ENCODE results near the gene EXOC2.
"Not testable (repeated sequence)": the region's sequence is repeated elsewhere in the genome, so short reads cannot be mapped to it uniquely, and the experiment has no call there.

Gene EXOC2

DNA sequence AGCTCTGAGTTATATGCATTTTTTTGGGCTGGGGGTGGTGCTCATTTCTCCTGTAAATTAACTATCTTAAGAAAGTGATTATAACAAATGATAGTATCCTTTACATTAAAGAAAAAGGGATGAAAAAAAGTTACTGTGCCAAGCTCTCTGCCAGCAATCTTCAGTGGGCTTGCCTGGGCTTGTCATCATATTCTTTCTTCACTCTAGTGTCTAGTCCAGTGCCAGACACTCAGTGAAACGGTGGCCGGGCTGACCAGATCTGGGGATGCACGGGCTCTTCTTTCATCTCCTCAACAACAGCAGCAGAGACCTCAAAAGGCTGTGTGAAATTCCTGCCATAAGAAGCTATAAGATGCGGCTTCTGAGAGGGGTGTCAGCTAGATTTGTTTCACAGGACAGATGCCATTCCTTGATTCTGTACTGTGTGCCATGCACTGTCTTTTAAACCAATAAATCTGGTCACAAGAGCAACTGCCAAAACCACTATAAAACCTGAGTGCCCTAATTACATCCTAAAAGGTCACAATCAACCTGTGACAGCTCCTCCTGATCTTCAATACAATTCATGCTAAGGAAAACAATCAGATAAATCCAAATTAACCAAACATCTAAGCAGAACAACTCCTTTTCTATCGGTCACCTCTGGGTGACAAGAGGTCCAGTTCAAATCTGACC is 12.1 kb downstream of the EXOC2 start:
- Histone ChIP-seq H3K27me3 (replicated peaks; ENCODE audit: control insufficient read depth, insufficient read depth, low read length, poor library complexity, severe bottlenecking) (no peaks in the 10 kb centered on the region), H3K9me3 (ENCODE audit: control insufficient read depth, low read length) (no peaks in the 10 kb centered on the region), H3K27ac (ENCODE audit: insufficient read depth, low read length, poor library complexity, severe bottlenecking) (no peak overlapping the region), H3K36me3 (ENCODE audit: control insufficient read depth, insufficient read depth, low read length) (no peaks in the 10 kb centered on the region), H3K4me1 (ENCODE audit: control insufficient read depth, insufficient read depth, low read length, poor library complexity, severe bottlenecking) (peaks cover 8% of the 10 kb centered on the region), H3K4me3 (ENCODE audit: insufficient read depth, low read depth, low read length, poor library complexity, severe bottlenecking) (no peak overlapping the region)
- no peak for DNase-seq

DNA sequence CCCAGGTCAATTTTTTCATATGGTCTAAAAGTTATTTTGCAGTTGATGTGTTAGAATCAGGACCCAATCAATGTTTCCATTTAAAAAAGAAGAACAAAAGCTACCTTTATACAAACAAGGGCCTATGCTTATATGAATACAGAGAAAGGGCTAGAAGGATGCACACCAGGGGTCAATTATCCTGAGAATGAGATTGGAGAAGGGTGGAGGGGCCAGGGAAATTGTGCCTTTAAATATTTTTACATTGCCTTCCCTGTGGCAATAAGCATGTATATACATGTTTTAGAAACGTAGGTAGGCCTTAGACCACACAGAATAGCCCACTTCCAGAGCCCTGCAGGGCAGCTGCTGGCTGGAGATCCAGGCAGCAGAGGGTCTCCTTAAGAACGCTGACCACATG is 12.7 kb downstream of the EXOC2 start:
- DNase-seq: no peak
- Histone ChIP-seq H3K36me3 (ENCODE audit: control insufficient read depth, insufficient read depth, low read length) (no peaks in the 10 kb centered on the region), H3K9me3 (ENCODE audit: control insufficient read depth, low read length) (no peaks in the 10 kb centered on the region), H3K4me3 (ENCODE audit: insufficient read depth, low read depth, low read length, poor library complexity, severe bottlenecking) (no peak overlapping the region), H3K27ac (ENCODE audit: insufficient read depth, low read length, poor library complexity, severe bottlenecking) (no peak overlapping the region), H3K4me1 (ENCODE audit: control insufficient read depth, insufficient read depth, low read length, poor library complexity, severe bottlenecking) (peaks cover 5% of the 10 kb centered on the region), H3K27me3 (replicated peaks; ENCODE audit: control insufficient read depth, insufficient read depth, low read length, poor library complexity, severe bottlenecking) (no peaks in the 10 kb centered on the region)

DNA sequence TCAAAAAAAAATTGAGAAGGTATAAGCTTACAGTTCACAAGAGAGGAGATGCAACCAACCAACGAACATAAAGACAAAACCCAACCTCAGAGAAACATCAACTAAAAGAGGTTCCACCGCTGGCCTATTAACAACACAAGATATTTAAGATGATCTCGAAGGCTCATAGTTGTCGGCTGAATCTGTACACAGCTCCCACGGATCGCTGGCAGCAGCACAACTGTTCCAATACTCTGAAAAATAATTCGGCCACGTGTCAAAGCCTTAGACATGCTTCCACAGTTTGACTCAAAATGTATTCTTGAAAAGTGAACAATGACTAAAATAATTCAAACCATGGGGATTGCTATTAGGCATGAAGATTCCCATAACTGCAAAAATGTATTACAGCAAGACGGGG is 13.7 kb downstream of the EXOC2 start:
- Histone ChIP-seq H3K9me3 (ENCODE audit: control insufficient read depth, low read length) (no peaks in the 10 kb centered on the region), H3K4me3 (ENCODE audit: insufficient read depth, low read depth, low read length, poor library complexity, severe bottlenecking) (no peak overlapping the region), H3K4me1 (ENCODE audit: control insufficient read depth, insufficient read depth, low read length, poor library complexity, severe bottlenecking) (peaks cover 3% of the 10 kb centered on the region), H3K36me3 (ENCODE audit: control insufficient read depth, insufficient read depth, low read length) (no peaks in the 10 kb centered on the region), H3K27ac (ENCODE audit: insufficient read depth, low read length, poor library complexity, severe bottlenecking) (no peak overlapping the region), H3K27me3 (replicated peaks; ENCODE audit: control insufficient read depth, insufficient read depth, low read length, poor library complexity, severe bottlenecking) (no peaks in the 10 kb centered on the region)
- DNase-seq: no peak

DNA sequence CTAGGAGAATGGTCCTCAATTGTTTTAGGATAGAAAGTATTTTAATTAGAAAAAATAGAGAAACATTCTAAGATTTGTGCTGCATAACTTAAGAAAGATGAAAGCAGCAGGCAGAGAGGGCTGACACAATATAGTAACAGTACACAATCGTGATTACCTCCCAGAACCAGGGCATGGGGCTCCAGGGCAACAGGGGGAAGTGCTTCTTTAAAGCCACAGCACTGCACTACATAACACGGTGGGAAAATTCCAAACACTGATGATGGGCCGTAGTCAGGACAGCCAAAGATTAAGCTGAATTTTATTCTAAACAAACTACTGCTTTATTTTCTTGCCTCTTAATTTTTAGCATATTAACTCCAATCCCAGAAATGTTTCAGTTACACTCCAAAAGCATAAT is 14.4 kb downstream of the EXOC2 start:
- no peaks in the 10 kb centered on the region for H3K27me3 ChIP-seq (replicated peaks; ENCODE audit: control insufficient read depth, insufficient read depth, low read length, poor library complexity, severe bottlenecking)
- DNase-seq: no peak
- H3K4me1 ChIP-seq (ENCODE audit: control insufficient read depth, insufficient read depth, low read length, poor library complexity, severe bottlenecking): peaks cover 3% of the 10 kb centered on the region
- H3K27ac ChIP-seq (ENCODE audit: insufficient read depth, low read length, poor library complexity, severe bottlenecking): no peak overlapping the region
- H3K9me3 ChIP-seq (ENCODE audit: control insufficient read depth, low read length): no peaks in the 10 kb centered on the region
- no peak overlapping the region for H3K4me3 ChIP-seq (ENCODE audit: insufficient read depth, low read depth, low read length, poor library complexity, severe bottlenecking)
- H3K36me3 ChIP-seq (ENCODE audit: control insufficient read depth, insufficient read depth, low read length): no peaks in the 10 kb centered on the region

DNA sequence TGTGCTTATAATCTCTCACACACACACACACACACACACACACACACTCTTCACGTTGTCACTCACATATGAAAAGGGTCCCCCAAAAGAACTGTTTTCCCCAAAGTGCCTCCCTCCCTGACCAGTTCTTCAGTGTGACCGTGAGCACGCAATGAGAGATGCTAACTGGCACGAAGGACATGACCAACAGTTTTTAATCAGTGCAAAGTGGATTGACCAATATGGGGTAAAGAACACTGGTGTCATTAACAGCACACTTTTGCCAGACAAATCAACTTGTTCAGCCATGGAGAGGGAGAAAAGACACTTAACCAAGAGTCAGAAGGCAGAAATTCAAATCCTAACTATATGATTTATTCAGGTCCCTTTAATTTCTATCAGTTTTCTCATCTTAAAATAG is 15.0 kb downstream of the EXOC2 start:
- DNase-seq: no peak
- H3K4me1 ChIP-seq (ENCODE audit: control insufficient read depth, insufficient read depth, low read length, poor library complexity, severe bottlenecking): peaks cover 3% of the 10 kb centered on the region
- no peak overlapping the region for H3K4me3 ChIP-seq (ENCODE audit: insufficient read depth, low read depth, low read length, poor library complexity, severe bottlenecking)
- H3K36me3 ChIP-seq (ENCODE audit: control insufficient read depth, insufficient read depth, low read length): no peaks in the 10 kb centered on the region
- no peaks in the 10 kb centered on the region for H3K9me3 ChIP-seq (ENCODE audit: control insufficient read depth, low read length)
- H3K27me3 ChIP-seq (replicated peaks; ENCODE audit: control insufficient read depth, insufficient read depth, low read length, poor library complexity, severe bottlenecking): no peaks in the 10 kb centered on the region
- no peak overlapping the region for H3K27ac ChIP-seq (ENCODE audit: insufficient read depth, low read length, poor library complexity, severe bottlenecking)

DNA sequence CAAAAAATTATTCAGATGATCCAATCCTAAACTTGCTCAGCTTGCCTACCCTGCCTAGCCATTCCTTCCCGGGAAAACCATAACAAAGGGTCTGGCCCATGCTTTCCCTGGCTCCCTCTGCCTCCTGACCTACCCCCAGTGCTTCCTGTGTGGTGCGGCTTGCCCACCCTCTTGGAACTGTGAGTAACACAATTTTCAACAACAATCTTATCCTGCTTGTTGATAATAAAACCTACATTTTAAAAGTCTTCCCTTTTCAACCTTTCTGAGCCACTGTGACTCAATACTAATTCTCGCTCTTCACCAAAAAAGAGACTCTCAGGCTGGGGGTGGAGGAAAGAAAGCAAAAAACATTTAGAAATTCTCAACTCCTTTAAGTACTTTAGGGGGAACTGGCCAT is 18.0 kb downstream of the EXOC2 start:
- Histone ChIP-seq H3K27me3 (replicated peaks; ENCODE audit: control insufficient read depth, insufficient read depth, low read length, poor library complexity, severe bottlenecking) (no peaks in the 10 kb centered on the region), H3K9me3 (ENCODE audit: control insufficient read depth, low read length) (no peaks in the 10 kb centered on the region), H3K4me1 (ENCODE audit: control insufficient read depth, insufficient read depth, low read length, poor library complexity, severe bottlenecking) (peaks cover 3% of the 10 kb centered on the region), H3K36me3 (ENCODE audit: control insufficient read depth, insufficient read depth, low read length) (no peaks in the 10 kb centered on the region), H3K27ac (ENCODE audit: insufficient read depth, low read length, poor library complexity, severe bottlenecking) (no peak overlapping the region), H3K4me3 (ENCODE audit: insufficient read depth, low read depth, low read length, poor library complexity, severe bottlenecking) (no peak overlapping the region)
- no peak for DNase-seq

DNA sequence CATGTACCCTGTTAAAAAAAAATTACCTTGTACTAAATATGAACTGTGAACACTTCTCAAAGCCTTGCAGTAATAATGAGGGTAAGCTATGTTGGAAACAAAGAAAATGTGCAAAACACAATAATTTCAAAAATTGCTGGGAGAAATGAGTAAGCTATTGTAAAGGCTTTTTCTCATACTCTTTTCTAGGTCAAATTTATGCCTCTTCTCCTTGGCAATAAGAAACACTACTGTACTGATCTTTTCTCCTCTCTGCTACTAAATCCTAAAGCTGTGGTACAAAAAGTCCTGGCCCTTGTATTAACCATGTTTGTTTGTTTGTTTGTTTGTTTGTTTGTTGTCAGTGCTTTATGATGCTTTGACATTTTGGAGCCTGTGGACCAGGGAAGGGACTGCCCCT is 18.5 kb downstream of the EXOC2 start:
- H3K27me3 ChIP-seq (replicated peaks; ENCODE audit: control insufficient read depth, insufficient read depth, low read length, poor library complexity, severe bottlenecking): no peaks in the 10 kb centered on the region
- H3K4me3 ChIP-seq (ENCODE audit: insufficient read depth, low read depth, low read length, poor library complexity, severe bottlenecking): no peak overlapping the region
- no peak for DNase-seq
- no peaks in the 10 kb centered on the region for H3K36me3 ChIP-seq (ENCODE audit: control insufficient read depth, insufficient read depth, low read length)
- H3K4me1 ChIP-seq (ENCODE audit: control insufficient read depth, insufficient read depth, low read length, poor library complexity, severe bottlenecking): peaks cover 3% of the 10 kb centered on the region
- H3K9me3 ChIP-seq (ENCODE audit: control insufficient read depth, low read length): no peaks in the 10 kb centered on the region
- H3K27ac ChIP-seq (ENCODE audit: insufficient read depth, low read length, poor library complexity, severe bottlenecking): no peak overlapping the region

DNA sequence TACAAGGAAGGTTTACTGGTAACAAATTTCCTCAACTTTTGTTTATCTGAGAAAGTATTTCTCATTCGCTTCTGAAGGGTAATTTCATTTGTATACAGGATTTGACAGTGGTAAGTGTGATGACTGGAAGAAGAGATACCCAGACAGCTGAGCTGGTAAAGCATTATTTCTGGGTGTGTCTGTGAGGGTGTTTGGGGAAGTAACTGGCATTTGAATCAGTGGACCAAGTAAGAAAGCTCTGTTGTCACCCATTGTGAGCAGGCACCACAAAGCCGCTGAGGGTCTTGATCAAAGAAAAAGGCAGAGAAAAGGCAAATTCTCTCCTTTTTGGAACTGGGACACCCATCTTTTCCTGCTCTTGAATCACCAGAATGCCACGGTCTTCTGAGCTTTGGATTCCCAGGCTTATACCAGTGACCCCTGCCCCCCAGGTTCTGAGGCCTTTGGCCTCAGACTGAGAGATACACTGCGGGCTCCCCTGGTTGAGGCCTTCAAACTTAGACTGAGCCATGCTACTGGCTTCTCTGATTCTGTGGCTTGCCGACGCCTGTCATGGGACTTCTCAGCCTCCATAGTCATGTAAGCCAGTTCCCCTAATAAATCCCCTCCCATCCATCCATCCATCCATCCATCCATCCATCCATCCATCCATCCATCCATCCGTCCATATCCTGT is 25.5 kb downstream of the EXOC2 start:
- H3K9me3 ChIP-seq (ENCODE audit: control insufficient read depth, low read length): peaks cover 3% of the 10 kb centered on the region
- peaks cover 3% of the 10 kb centered on the region for H3K4me1 ChIP-seq (ENCODE audit: control insufficient read depth, insufficient read depth, low read length, poor library complexity, severe bottlenecking)
- no peak overlapping the region for H3K27ac ChIP-seq (ENCODE audit: insufficient read depth, low read length, poor library complexity, severe bottlenecking)
- no peak for DNase-seq
- H3K27me3 ChIP-seq (replicated peaks; ENCODE audit: control insufficient read depth, insufficient read depth, low read length, poor library complexity, severe bottlenecking): no peaks in the 10 kb centered on the region
- H3K36me3 ChIP-seq (ENCODE audit: control insufficient read depth, insufficient read depth, low read length): no peaks in the 10 kb centered on the region
- no peak overlapping the region for H3K4me3 ChIP-seq (ENCODE audit: insufficient read depth, low read depth, low read length, poor library complexity, severe bottlenecking)

DNA sequence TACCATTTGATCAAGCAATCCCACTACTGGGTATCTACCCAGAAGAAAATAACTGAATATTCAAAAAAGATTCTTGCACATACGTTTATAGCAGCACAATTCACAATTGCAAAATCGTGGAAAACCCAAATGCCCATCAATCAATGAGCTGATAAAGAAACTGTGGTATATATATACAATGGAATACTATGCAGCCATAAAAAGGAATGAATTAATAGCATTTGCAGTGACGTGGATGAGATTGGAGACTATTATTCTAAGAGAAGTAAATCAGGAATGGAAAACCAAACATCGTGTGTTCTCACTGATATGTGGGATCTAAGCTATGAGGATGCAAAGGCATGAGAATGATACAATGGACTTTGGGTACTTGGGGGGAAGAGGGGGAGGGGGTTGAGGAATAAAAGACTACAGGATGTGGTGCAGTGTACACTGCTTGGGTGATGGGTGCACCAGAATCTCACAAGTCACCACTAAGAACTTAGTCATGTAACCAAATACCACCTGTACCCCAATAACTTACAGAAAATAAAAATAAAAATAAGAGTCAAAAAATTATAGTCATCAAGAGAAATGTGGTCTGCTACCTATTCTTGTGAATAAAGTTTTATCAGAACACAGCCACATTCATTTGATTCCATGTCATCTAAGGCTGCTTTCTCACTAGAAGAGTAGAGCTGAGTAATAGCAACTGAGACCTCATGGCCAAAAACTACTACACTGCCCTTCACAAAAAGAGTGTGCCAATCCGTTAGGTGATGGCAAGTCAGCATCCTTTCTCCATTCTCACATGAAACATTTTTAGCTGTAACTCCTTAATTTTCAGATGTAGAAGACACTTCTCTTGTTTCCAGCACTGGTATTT is 27.3 kb downstream of the EXOC2 start:
- DNase-seq: no peak
- Histone ChIP-seq H3K4me1 (ENCODE audit: control insufficient read depth, insufficient read depth, low read length, poor library complexity, severe bottlenecking) (peaks cover 3% of the 10 kb centered on the region), H3K9me3 (ENCODE audit: control insufficient read depth, low read length) (peaks cover 3% of the 10 kb centered on the region), H3K36me3 (ENCODE audit: control insufficient read depth, insufficient read depth, low read length) (no peaks in the 10 kb centered on the region), H3K27ac (ENCODE audit: insufficient read depth, low read length, poor library complexity, severe bottlenecking) (no peak overlapping the region), H3K4me3 (ENCODE audit: insufficient read depth, low read depth, low read length, poor library complexity, severe bottlenecking) (no peak overlapping the region), H3K27me3 (replicated peaks; ENCODE audit: control insufficient read depth, insufficient read depth, low read length, poor library complexity, severe bottlenecking) (no peaks in the 10 kb centered on the region)

DNA sequence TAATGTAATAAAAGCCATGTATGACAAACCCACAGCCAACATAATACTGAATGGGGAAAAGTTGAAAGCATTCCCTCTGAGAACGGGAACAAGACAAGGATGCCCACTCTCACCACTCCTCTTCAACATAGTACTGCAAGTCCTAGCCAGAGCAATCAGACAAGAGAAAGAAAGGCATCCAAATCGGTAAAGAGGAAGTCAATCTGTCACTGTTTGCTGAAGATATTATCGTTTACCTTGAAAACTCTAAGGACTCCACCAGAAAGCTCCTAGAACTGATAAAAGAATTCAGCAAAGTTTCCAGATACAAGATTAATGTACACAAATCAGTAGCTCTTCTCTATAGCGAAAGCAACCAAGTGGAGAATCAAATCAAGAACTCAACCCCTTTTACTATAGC is 29.2 kb downstream of the EXOC2 start:
- not testable (repeated sequence) for H3K4me3 ChIP-seq (ENCODE audit: insufficient read depth, low read depth, low read length, poor library complexity, severe bottlenecking)

More for the DNA sequence above, 29.2 kb downstream of the EXOC2 start:
- H3K27me3 ChIP-seq (replicated peaks; ENCODE audit: control insufficient read depth, insufficient read depth, low read length, poor library complexity, severe bottlenecking); DNase-seq; H3K36me3 ChIP-seq (ENCODE audit: control insufficient read depth, insufficient read depth, low read length); H3K9me3 ChIP-seq (ENCODE audit: control insufficient read depth, low read length); H3K27ac ChIP-seq (ENCODE audit: insufficient read depth, low read length, poor library complexity, severe bottlenecking); H3K4me1 ChIP-seq (ENCODE audit: control insufficient read depth, insufficient read depth, low read length, poor library complexity, severe bottlenecking): not testable (repeated sequence)
